Measurements from ENCODE around the gene ZNF827. TPM values are rescaled to one million over a fixed set of nuclear protein-coding genes. Genes with fewer than 3 reads are reported as not detected.

Gene ZNF827
- total and polyA plus RNA-seq, 2 of the 13 experiments (the other 11 are each of a cell fraction or from before 2014, with no cell fraction given): 2.8 TPM

GRCh38 chr4:145731028-145731427, 207.6 kb downstream of the ZNF827 start (continued):
- TF ChIP-seq PATZ1 (CRISPR knock-in tag; IDR thresholded peaks at IDR 0.05): 0 out of 2 replicates have a peak, but pooled peaks have one; percentile 16
- no peak for TF ChIP-seq EHMT2 (IDR thresholded peaks at IDR 0.05; ENCODE audit: borderline replicate concordance, low read depth, low read length)
- peak; percentile 18; the same call in 1 of the 2 replicates for TF ChIP-seq SOX5 (CRISPR knock-in tag; IDR thresholded peaks at IDR 0.05; ENCODE audit: borderline replicate concordance)
- 0 out of 2 replicates have a peak, but pooled peaks have one; percentile 16 for TF ChIP-seq MIXL1 (CRISPR knock-in tag; IDR thresholded peaks at IDR 0.05)
- no peak for TF ChIP-seq ZBTB8A (CRISPR knock-in tag; IDR thresholded peaks at IDR 0.05; ENCODE audit: borderline replicate concordance, low read depth)
- TF ChIP-seq ZNF44 (CRISPR knock-in tag; IDR thresholded peaks at IDR 0.05): no peak
- no peak for TF ChIP-seq NR2F1 (CRISPR knock-in tag; IDR thresholded peaks at IDR 0.05)
- no peak for TF ChIP-seq ZHX1 (CRISPR knock-in tag; IDR thresholded peaks at IDR 0.05; ENCODE audit: low read depth)
- TF ChIP-seq CHCHD3 (CRISPR knock-in tag; IDR thresholded peaks at IDR 0.05): no peak
- peak; percentile 49; the same call in 1 of the 2 replicates for TF ChIP-seq HNF1B (CRISPR knock-in tag; IDR thresholded peaks at IDR 0.05)
- TF ChIP-seq BORCS8-MEF2B (CRISPR knock-in tag; IDR thresholded peaks at IDR 0.05): no peak
- peak; percentile 99 for TF ChIP-seq BCL6 (CRISPR knock-in tag; IDR thresholded peaks at IDR 0.05)
- peak; percentile 55; the same call in 1 of the 2 replicates for TF ChIP-seq HMG20A (CRISPR knock-in tag; IDR thresholded peaks at IDR 0.05; ENCODE audit: borderline replicate concordance)
- TF ChIP-seq TFAP4 (IDR thresholded peaks at IDR 0.05; ENCODE audit: borderline replicate concordance, low read depth): peak; percentile 84
- no peak for TF ChIP-seq RFX3 (CRISPR knock-in tag; IDR thresholded peaks at IDR 0.05)
- no peak for TF ChIP-seq ZFP62 (CRISPR knock-in tag; IDR thresholded peaks at IDR 0.05)
- no peak for TF ChIP-seq KDM5B (CRISPR knock-in tag; IDR thresholded peaks at IDR 0.05; ENCODE audit: borderline replicate concordance)
- TF ChIP-seq GLMP (CRISPR knock-in tag; IDR thresholded peaks at IDR 0.05; ENCODE audit: borderline replicate concordance): no peak
- TF ChIP-seq ZNF839 (CRISPR knock-in tag; IDR thresholded peaks at IDR 0.05; ENCODE audit: borderline replicate concordance): no peak
- 0 out of 2 replicates have a peak, but pooled peaks have one; percentile 37 for TF ChIP-seq HNRNPUL1 (IDR thresholded peaks at IDR 0.05; ENCODE audit: low read depth, low read length)
- peak; percentile 13; the same call in 1 of the 2 replicates for TF ChIP-seq RXRB (CRISPR knock-in tag; IDR thresholded peaks at IDR 0.05; ENCODE audit: borderline replicate concordance)

Data from HepG2 (cell line).